ENCODE measurements around the gene TTC9B.

The TTC9B gene

DNA sequence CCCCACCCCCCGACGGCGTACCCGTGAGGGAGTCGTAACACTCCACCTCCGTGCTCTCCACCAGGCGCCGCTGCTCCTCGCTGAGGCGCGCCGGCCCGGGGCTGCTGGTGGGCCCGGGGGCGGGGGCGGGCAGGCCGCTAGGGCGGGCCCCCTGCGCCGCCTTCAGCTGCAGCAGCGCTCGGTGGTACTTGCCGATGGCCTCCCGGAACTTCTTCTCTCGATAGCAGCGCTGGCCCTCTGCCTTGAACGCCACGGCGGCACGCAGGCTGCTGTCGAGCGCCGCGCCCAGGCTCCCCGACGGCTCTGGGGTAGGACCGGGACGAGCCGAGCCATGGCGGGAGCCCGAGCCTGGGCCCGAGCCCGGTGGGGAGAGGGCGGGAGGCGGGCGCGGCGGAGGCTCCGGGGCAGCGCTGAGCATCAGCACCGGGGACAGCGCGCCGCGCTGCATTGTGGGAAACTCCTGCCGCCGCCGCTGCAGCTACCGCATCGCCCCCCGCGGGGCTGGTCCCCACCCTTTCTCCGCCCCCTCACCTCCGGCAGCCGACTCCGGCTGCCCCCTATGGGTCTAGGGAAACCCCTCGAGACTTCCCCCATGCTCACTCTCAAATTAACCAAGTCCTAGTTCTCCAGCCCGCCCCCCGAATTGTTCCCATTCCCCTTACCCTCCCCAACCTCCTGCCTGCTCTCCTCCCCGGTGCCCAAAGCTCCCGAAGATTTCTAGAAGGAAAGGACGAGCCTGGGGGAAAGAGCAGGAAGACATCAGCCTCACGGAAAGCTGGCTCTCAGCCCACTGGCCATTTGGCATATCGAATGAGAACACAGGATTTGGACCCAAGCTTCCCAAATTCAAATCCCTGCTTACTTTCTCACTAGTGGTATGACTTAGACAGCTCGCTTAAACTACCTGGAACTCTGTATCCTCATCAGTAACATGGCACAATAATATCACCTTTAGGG lies at the start of gene TTC9B:
TSS of gene TTC9B (minus strand) at position 451 of the 957 bp plus-strand sequence. CDS start at position 448, 3 bp downstream.
- peak in 1 of 2 donors; percentile 24 for DNase-seq

DNA sequence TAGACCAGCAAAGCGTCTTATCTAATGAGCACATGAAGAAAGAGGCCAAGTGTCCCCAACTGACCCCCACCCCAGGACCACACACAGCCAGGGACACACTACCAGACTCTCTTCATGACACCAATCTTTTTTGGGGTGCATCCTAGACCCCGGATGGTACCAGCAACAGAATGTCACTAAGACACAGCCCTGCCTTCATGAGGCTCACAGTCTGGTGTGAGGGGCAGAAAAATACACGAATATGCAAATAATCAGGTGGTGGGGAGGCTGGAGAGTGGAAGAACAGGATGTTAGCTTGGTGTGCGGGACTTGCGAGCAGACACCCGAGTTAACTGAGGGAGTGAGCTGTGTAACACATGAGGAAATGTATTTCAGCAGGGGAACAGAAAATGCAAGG lies 49.4 kb upstream of the TTC9B start:
- no peak for DNase-seq

GRCh38 chr19:40266912-40267600 lies 48.9 kb upstream of the TTC9B start:
- DNase-seq: no peak

DNA sequence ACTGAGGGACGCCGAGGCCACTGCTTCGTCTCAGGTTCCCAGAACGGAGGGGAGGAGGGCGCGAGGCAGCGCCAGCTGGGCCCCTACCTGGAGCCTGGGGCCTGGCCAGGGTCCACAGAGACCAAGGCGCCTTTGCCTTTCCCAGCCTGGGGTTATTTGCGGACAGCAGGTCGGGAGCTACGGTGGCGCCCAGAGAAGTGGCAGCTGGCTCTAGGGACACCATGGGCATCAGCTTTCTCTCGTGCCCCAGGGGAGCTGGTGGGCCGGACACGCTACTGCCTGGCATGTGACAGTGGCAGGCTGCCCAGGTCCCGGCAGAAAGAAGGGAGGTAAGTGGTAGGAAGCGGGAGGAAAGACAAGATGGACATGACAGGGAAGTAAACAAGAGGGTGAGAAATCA lies 47.9 kb upstream of the TTC9B start:
- DNase-seq: no peak

- DNase-seq: no peak
Measured at GRCh38 chr19:40265763-40266099, 47.5 kb upstream of the TTC9B start.

DNA sequence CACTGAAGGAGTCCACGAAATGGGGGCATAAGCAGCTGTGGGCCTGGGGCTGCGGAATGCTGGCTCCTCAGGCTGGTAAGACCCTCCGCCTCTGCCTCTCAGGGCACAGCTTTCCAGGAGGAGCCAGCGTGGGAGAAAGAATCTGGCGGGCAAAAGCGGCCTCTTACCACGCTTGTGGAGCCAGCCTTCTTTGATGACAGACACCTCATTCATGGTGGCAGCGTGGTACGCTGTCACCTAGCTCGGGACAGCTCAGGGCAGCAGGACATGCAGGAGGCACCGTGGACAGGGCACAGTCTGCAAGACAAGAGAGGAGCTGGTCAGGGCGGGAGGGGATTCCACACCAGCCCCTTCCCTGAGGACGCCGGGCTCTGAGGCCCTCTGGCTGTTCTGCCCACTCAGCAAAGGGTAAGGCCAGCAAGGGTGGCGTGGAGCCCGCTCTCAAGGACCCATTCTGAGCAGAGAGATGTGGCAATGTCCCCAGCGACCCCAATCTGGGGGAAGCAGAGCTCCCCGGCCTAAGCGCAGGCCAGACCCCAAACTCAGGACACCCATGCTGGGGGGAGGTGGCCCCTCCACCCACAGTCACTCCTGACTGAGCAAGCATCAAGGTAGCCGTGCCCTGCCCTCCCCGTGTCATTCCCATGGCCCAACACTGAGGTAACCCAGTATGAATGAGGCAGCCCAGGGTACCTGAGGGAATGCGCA lies 47.0 kb upstream of the TTC9B start:
- no peak for DNase-seq

- DNase-seq: no peak
Measured at GRCh38 chr19:40264314-40265054, 46.3 kb upstream of the TTC9B start.

GRCh38 chr19:40263440-40264313 lies 45.5 kb upstream of the TTC9B start:
- no peak for DNase-seq

GRCh38 chr19:40262422-40262821 lies 44.2 kb upstream of the TTC9B start:
- DNase-seq: no peak

DNA sequence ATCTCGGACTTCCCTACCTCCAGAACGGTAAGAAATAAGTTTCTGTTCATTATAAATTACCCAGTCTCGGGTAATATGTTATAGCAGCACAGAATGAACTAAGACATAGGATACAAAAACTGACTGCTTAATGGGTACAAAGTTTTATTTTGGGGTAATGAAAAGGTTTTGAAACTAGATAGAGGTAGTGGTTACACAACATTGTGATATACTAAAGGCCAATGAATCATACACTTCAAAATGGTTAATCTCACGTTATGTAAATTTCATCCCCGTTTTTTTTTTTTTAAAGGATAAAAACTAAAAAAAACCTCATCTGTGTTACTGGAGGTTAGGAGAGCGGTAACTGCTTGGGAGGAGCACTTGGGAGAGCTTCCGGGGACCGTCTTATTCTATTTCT lies 43.4 kb upstream of the TTC9B start:
- no peak for DNase-seq

DNA sequence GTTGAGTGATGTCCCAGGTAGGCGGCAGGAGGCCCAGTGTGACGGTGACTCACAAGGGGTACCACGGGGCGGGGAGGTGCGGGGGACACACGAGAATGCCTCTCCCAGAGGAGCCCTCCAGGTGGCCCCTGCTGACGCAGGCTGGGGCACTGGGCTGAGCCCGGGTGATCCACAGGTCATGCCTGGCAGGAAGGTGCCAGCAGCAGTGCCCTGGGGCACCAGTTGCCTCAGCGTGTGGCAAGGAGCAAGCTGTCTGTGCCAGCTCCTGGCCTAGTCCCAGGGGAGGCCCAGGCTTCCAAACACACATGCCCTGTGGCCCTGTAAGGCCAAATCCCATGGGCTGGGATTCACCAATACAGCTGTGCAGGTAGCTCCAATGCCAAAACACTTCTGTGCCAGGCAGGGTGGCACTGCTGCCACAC lies 38.9 kb upstream of the TTC9B start:
- no peak for DNase-seq

- no peak for DNase-seq
Measured at GRCh38 chr19:40256512-40256911, 38.3 kb upstream of the TTC9B start.

DNA sequence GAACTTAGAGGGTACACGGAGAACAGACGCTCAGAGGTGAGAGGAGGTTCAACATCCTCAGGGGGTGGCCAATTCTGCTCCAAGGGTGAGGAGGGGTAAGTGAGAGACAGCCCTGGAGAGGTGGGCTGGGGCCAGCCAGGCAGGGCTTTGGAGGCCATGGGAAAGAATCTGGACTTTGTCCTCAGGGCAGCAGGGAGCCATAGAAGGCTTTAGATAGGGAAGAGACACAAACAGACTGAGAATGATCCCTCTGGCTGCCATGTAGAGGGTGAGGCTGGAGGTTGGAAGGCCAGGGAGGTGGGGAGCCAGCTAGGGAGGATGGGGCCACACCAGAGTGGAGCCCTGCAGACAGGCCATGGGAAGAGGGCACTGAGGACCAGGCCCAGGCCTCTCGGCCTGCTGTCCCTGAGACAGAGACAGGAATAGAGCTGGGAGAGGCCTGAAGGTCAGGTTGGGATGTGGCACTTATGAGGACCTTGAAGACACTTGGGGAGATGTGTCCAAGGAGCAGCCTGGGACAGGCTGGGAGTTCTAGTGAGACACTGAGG lies 37.5 kb upstream of the TTC9B start:
- no peak for DNase-seq

GRCh38 chr19:40254714-40255418 lies 36.7 kb upstream of the TTC9B start:
- no peak for DNase-seq

- DNase-seq: no peak
Measured at GRCh38 chr19:40253611-40254092, 35.5 kb upstream of the TTC9B start.

GRCh38 chr19:40252395-40252794 lies 34.2 kb upstream of the TTC9B start:
- DNase-seq: no peak

GRCh38 chr19:40251991-40252390 lies 33.8 kb upstream of the TTC9B start:
- no peak for DNase-seq

- DNase-seq: no peak
Measured at GRCh38 chr19:40251244-40251643, 33.1 kb upstream of the TTC9B start.

DNA sequence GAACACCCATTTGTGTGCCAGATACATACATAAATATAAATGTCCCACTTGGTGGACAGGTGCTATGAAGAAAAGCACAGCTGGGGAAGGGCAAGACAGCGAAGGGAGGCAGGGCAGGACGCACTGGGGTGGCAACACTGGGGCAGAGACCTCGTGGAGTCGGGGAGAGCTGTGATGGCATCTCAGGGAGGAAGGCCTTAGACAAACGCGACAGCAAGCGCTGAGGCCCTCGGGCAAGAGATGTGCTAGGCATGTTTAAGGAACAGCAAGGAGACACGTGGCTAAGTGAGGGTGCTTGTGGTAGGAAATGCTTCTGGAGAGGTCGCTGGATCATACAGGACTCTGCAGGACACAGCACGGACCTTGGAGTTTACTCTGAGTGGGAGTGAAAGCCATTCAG lies 31.6 kb upstream of the TTC9B start:
- DNase-seq: no peak

- no peak for DNase-seq
Measured at GRCh38 chr19:40249201-40249600, 31.0 kb upstream of the TTC9B start.
